Measurements from ENCODE around the gene WDR18. TPM values are rescaled to one million over a fixed set of nuclear protein-coding genes. Genes with fewer than 3 reads are reported as not detected.

Gene WDR18
- total and polyA plus RNA-seq, 2 of the 8 experiments (the other 6 are each of a cell fraction or from before 2014, with no cell fraction given), result 87.7 to 177 TPM

DNA sequence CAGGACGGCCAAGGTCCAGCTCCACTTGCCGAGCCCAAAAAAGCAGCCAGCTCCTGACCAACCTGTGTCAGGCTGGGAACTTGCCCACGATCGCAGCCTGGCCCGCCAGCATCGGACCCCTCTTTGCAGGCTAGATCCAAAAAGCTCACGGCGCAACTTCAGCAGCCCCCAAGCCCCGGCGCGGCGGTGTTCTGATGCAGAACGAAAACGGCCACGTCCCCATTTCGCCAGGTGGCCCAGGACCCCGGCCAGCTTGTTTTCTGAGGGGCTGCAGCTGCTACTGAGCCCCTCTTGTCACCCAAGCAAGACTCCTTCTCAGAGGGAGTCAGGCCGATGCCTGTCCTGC is 35.4 kb downstream of the WDR18 start (continued):
- TF ChIP-seq HDAC6 (IDR thresholded peaks at IDR 0.05; ENCODE audit: low read depth, low read length) (no peak), PHF8 (conservative IDR thresholded peaks at IDR 0.05; ENCODE audit: low read depth, low read length) (no peak), BRCA1 (IDR thresholded peaks at IDR 0.05; ENCODE audit: low read depth, low read length) (no peak)
- TF ChIP-seq, protein P1, sequence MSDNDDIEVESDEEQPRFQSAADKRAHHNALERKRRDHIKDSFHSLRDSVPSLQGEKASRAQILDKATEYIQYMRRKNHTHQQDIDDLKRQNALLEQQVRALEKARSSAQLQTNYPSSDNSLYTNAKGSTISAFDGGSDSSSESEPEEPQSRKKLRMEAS (IDR thresholded peaks at IDR 0.05), result no peak

All from H1 (cell line).